ENCODE data around the gene IFT27. TPM values are rescaled to one million over a fixed set of nuclear protein-coding genes. Genes with fewer than 3 reads are reported as not detected.

IFT27 gene
- total RNA-seq, 2 donors from 2014 or later, result 23.3 to 37.8 TPM

- DNase-seq (ENCODE audit: low spot score) (no peak), ATAC-seq (no peak)
- no peaks in the 10 kb centered on the region for H3K36me3 Mint-ChIP-seq
- no peaks in the 10 kb centered on the region for H3K4me1 Mint-ChIP-seq (ENCODE audit: low read depth in 2 of 2)
- peaks cover 13 to 30% of the 10 kb centered on the region in 2 donors for H3K27me3 Mint-ChIP-seq
- no peak overlapping the region for H3K27ac Mint-ChIP-seq
- no peak overlapping the region for H3K4me3 Mint-ChIP-seq
- no peaks in the 10 kb centered on the region for H3K9me3 Mint-ChIP-seq
These were observed 47.9 kb downstream of the IFT27 start for GRCh38 chr22:36727927-36728488.

GRCh38 chr22:36727110-36727509 lies 48.8 kb downstream of the IFT27 start:
- H3K27me3 Mint-ChIP-seq, result peaks cover 11 to 31% of the 10 kb centered on the region in 2 donors
- H3K4me3 Mint-ChIP-seq, result no peak overlapping the region
- H3K27ac Mint-ChIP-seq, result no peak overlapping the region
- DNase-seq (ENCODE audit: low spot score), result no peak
- no peak for ATAC-seq
- H3K4me1 Mint-ChIP-seq (ENCODE audit: low read depth in 2 of 2), result no peaks in the 10 kb centered on the region
- no peaks in the 10 kb centered on the region for H3K9me3 Mint-ChIP-seq
- H3K36me3 Mint-ChIP-seq, result no peaks in the 10 kb centered on the region

GRCh38 chr22:36726007-36726380 lies 49.9 kb downstream of the IFT27 start:
- H3K9me3 Mint-ChIP-seq, result no peaks in the 10 kb centered on the region
- no peak for DNase-seq (ENCODE audit: low spot score)

GRCh38 chr22:36725366-36726006 lies 50.4 kb downstream of the IFT27 start:
- Mint-ChIP-seq H3K9me3 (no peaks in the 10 kb centered on the region), H3K4me1 (ENCODE audit: low read depth in 2 of 2) (no peaks in the 10 kb centered on the region), H3K36me3 (no peaks in the 10 kb centered on the region), H3K4me3 (no peak overlapping the region), H3K27me3 (peaks cover 17 to 37% of the 10 kb centered on the region in 2 donors), H3K27ac (no peak overlapping the region)
- ATAC-seq, result no peak
- no peak for DNase-seq (ENCODE audit: low spot score)

More at GRCh38 chr22:36726007-36726380, 49.9 kb downstream of the IFT27 start:
- no peak for ATAC-seq
- Mint-ChIP-seq H3K4me3 (no peak overlapping the region), H3K4me1 (ENCODE audit: low read depth in 2 of 2) (no peaks in the 10 kb centered on the region), H3K27me3 (peaks cover 13 to 34% of the 10 kb centered on the region in 2 donors), H3K27ac (no peak overlapping the region), H3K36me3 (no peaks in the 10 kb centered on the region)

- Mint-ChIP-seq H3K4me1 (ENCODE audit: low read depth in 2 of 2) (no peaks in the 10 kb centered on the region), H3K27me3 (peaks cover 17 to 38% of the 10 kb centered on the region in 2 donors), H3K4me3 (no peak overlapping the region), H3K9me3 (no peaks in the 10 kb centered on the region), H3K36me3 (no peaks in the 10 kb centered on the region), H3K27ac (no peak overlapping the region)
- DNase-seq (ENCODE audit: low spot score), result no peak
- no peak for ATAC-seq
These were observed 51.1 kb downstream of the IFT27 start for GRCh38 chr22:36724836-36725235.

- H3K27me3 Mint-ChIP-seq, result peaks cover 21 to 56% of the 10 kb centered on the region in 2 donors
- DNase-seq (ENCODE audit: low spot score), result no peak
- no peaks in the 10 kb centered on the region for H3K4me1 Mint-ChIP-seq (ENCODE audit: low read depth in 2 of 2)
- no peak overlapping the region for H3K4me3 Mint-ChIP-seq
- no peaks in the 10 kb centered on the region for H3K9me3 Mint-ChIP-seq
- ATAC-seq, result no peak
- no peak overlapping the region for H3K27ac Mint-ChIP-seq
- H3K36me3 Mint-ChIP-seq, result no peaks in the 10 kb centered on the region
These were observed 53.9 kb downstream of the IFT27 start for GRCh38 chr22:36722055-36722454.

GRCh38 chr22:36715647-36716046 lies 60.3 kb downstream of the IFT27 start:
- ATAC-seq, result no peak
- Mint-ChIP-seq H3K9me3 (no peaks in the 10 kb centered on the region), H3K36me3 (no peaks in the 10 kb centered on the region), H3K4me3 (no peak overlapping the region), H3K4me1 (ENCODE audit: low read depth in 2 of 2) (no peaks in the 10 kb centered on the region), H3K27ac (no peak overlapping the region), H3K27me3 (peaks cover 24 to 53% of the 10 kb centered on the region in 2 donors)
- no peak for DNase-seq (ENCODE audit: low spot score)

GRCh38 chr22:36714110-36714509 lies 61.8 kb downstream of the IFT27 start:
- no peak for ATAC-seq
- Mint-ChIP-seq H3K36me3 (no peaks in the 10 kb centered on the region), H3K9me3 (no peaks in the 10 kb centered on the region), H3K27me3 (peaks cover 23 to 51% of the 10 kb centered on the region in 2 donors), H3K4me1 (ENCODE audit: low read depth in 2 of 2) (no peaks in the 10 kb centered on the region), H3K27ac (no peak overlapping the region), H3K4me3 (no peak overlapping the region)
- no peak for DNase-seq (ENCODE audit: low spot score)

GRCh38 chr22:36713436-36713835 lies 62.5 kb downstream of the IFT27 start:
- H3K9me3 Mint-ChIP-seq, result no peaks in the 10 kb centered on the region
- no peak overlapping the region for H3K27ac Mint-ChIP-seq
- no peaks in the 10 kb centered on the region for H3K4me1 Mint-ChIP-seq (ENCODE audit: low read depth in 2 of 2)
- peaks cover 27 to 44% of the 10 kb centered on the region in 2 donors for H3K27me3 Mint-ChIP-seq
- no peak overlapping the region for H3K4me3 Mint-ChIP-seq
- DNase-seq (ENCODE audit: low spot score) (no peak), ATAC-seq (no peak)
- H3K36me3 Mint-ChIP-seq, result no peaks in the 10 kb centered on the region

Other genes starting within 250 kb of the IFT27 start
- gene EIF3D, start 247.0 kb downstream of the IFT27 start, total RNA-seq, result 100 to 1,000 TPM; 248 to 321 TPM
- not detected for gene CACNG2, start 72.4 kb downstream of the IFT27 start, total RNA-seq
- gene PVALB, start 40.9 kb upstream of the IFT27 start, total RNA-seq, result not detected
- gene NCF4, start 84.9 kb upstream of the IFT27 start, total RNA-seq, result 10 to 100 TPM; 24.2 to 53.1 TPM
- 10 to 100 TPM in 1 of 2 donors, 1 to 10 TPM in 1; 5.0 to 47.9 TPM for gene CSF2RB, start 137.5 kb upstream of the IFT27 start, total RNA-seq
- gene TST, start 243.3 kb upstream of the IFT27 start, total RNA-seq, result 10 to 100 TPM; 12.2 to 17.9 TPM
- gene MPST, start 243.6 kb upstream of the IFT27 start, total RNA-seq, result 10 to 100 TPM; 27.6 to 51.1 TPM